ENCODE data around the gene GSTO2.
"Not testable (repeated sequence)": the region's sequence is repeated elsewhere in the genome, so short reads cannot be mapped to it uniquely, and the experiment has no call there.

The GSTO2 gene

GRCh38 chr10:104268713-104269645, at the start of gene GSTO2:
Gene GSTO2, plus strand, starts transcription at chr10:104269184. Its CDS starts 5,732 bp downstream, at chr10:104274916.
- DNase-seq (ENCODE audit: low read depth in 1 of 2, low spot score in 1 of 2), result peak; percentile 94 to 96

- DNase-seq (ENCODE audit: low read depth in 1 of 2, low spot score in 1 of 2), result no peak
These were observed 48.5 kb upstream of the GSTO2 start for GRCh38 chr10:104220522-104220921.

DNA sequence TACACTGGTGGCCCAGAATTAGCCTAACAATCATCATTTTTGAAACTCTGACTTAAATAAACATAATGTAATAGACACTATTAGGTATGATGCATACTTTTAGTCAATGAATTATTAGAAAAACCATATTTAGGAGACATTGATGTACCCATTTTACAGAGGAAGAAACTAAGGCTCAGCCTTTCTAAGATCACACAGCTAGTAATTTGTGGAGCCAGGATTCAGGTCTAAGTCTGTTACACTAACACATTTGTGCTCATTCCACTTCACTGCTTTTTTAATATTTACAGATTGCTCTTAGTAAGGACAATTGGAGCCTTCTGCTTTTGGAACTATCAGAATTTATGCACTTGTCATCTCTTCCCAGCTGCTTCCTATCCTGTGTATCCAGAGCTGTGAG, 45.7 kb upstream of the GSTO2 start:
- no peak for DNase-seq (ENCODE audit: low read depth in 1 of 2, low spot score in 1 of 2)

DNA sequence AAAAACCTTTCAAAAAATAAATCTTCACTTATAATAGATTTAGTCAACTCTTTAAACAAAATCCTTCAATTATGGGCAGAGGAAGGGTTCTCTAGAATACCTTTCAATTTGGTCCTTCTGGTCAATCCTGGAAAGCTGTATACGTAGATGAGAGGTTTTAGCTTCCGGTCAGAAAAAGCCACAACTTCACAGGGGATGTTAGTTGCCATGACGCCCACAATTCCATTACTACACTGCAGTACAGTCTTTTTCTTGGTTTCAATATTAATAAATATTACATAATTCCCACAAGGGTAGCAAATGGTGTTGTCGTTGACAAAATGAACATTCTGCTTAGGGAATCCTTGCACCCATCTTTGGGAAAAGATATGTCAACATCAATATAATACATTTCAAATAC, 38.5 kb upstream of the GSTO2 start:
- DNase-seq (ENCODE audit: low read depth in 1 of 2, low spot score in 1 of 2), result no peak

GRCh38 chr10:104231784-104232612, 37.0 kb upstream of the GSTO2 start, which contains the start of gene CFAP43:
Gene CFAP43, minus strand, starts transcription at chr10:104232364. Its CDS starts 118 bp downstream, at chr10:104232246.
- DNase-seq (ENCODE audit: low read depth in 1 of 2, low spot score in 1 of 2), result peak; percentile 98 to 100

- DNase-seq (ENCODE audit: low read depth in 1 of 2, low spot score in 1 of 2), result no peak
These were observed 36.3 kb upstream of the GSTO2 start for GRCh38 chr10:104232613-104233102.

GRCh38 chr10:104233817-104234216, 35.2 kb upstream of the GSTO2 start:
- no peak for DNase-seq (ENCODE audit: low read depth in 1 of 2, low spot score in 1 of 2)

GRCh38 chr10:104234934-104235333, 34.0 kb upstream of the GSTO2 start:
- DNase-seq (ENCODE audit: low read depth in 1 of 2, low spot score in 1 of 2), result no peak

DNA sequence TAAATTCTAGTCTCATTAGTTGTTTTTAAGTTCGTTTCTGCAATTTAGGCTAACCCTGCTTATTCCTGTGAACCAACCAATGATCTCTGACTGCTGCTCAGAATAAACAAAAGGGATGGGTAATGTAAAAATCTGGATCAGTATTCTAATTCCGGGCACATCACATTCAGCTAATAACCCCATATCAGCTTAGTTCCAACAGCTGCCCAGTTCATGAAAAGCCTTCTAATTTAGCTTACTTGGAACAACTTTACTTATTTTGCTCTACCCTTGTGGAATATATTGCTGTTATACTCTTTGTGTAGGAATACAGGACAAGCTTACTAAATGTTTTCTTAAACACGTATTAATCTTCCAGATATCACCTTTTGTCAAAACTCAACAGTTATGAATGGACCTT, 33.2 kb upstream of the GSTO2 start:
- DNase-seq (ENCODE audit: low read depth in 1 of 2, low spot score in 1 of 2), result no peak

GRCh38 chr10:104240078-104240477, 28.9 kb upstream of the GSTO2 start:
- DNase-seq (ENCODE audit: low read depth in 1 of 2, low spot score in 1 of 2), result no peak

- DNase-seq (ENCODE audit: low read depth in 1 of 2, low spot score in 1 of 2), result no peak
These were observed 26.4 kb upstream of the GSTO2 start for GRCh38 chr10:104242545-104242944.

GRCh38 chr10:104243009-104243408, 26.0 kb upstream of the GSTO2 start:
- DNase-seq (ENCODE audit: low read depth in 1 of 2, low spot score in 1 of 2), result not testable (repeated sequence)

GRCh38 chr10:104243512-104243911, 25.5 kb upstream of the GSTO2 start:
- no peak for DNase-seq (ENCODE audit: low read depth in 1 of 2, low spot score in 1 of 2)

GRCh38 chr10:104245066-104245632, 23.8 kb upstream of the GSTO2 start:
- DNase-seq (ENCODE audit: low read depth in 1 of 2, low spot score in 1 of 2), result no peak

- DNase-seq (ENCODE audit: low read depth in 1 of 2, low spot score in 1 of 2), result no peak
These were observed 22.0 kb upstream of the GSTO2 start for GRCh38 chr10:104246976-104247375.

DNA sequence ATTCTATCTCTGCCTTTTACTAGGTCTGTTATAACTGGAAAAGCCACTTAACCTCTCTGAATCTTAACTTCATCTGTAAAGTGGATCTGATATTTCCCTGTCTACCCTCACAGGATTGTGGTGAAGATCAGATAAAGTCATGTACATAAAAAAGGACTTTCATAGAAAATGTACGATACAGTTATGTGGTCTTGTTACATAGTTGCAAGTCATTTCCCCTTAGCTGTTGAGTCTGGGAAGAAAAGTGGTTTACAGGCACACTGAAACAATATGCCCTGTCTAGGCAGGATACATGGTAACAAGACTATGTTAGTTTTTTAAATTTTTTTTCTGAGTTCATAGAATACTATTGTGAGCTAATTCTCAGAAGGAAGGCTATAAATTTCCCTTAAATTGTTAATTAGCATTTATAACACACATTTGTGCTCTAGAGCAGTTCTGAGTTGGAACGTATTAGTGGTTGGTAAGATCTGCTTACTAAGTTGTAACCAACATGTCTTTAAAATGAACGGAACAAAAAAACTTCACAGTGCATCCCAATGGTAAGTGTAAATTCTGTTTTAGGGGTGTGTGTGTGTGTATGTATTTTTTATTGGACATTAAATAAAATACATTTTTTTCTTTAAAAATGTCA, 21.4 kb upstream of the GSTO2 start:
- DNase-seq (ENCODE audit: low read depth in 1 of 2, low spot score in 1 of 2), result no peak

DNA sequence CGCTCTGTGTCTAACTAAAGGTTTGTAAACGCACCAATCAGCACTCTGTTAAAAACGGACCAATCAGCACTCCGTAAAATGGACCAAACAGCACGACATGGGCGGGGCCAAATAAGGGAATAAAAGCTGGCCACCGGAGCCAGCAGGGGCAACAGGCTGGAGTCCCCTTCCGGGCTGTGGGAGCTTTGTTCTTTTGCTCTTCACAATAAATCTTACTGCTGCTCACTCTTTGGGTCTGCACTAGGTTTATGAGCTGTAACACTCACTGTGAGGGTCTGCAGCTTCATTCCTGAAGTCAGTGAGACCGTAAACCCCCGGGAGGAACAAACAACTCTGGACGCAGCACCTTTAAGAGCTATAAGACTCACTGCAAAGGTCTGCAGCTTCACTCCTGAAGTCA, 20.1 kb upstream of the GSTO2 start:
- DNase-seq (ENCODE audit: low read depth in 1 of 2, low spot score in 1 of 2), result not testable (repeated sequence)

DNA sequence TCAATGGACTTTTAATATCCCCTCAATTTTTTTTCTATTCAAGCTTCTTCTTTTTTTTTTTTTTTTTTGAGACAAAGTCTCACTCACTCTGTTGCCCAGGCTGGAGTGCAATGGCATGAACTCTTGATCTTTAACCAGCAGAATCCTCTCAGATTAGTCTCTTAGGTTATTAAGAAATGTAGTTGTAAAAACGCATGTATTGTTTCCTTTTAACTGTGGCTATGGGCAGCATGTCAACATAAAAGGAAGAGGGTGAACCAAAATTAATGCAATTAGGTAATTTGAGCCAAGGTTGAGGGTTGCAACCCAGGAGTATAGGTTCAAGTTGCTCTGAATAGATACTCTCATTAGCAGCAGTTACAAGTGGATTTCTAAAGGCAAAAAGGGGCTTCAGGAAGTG, 18.6 kb upstream of the GSTO2 start:
- no peak for DNase-seq (ENCODE audit: low read depth in 1 of 2, low spot score in 1 of 2)

DNA sequence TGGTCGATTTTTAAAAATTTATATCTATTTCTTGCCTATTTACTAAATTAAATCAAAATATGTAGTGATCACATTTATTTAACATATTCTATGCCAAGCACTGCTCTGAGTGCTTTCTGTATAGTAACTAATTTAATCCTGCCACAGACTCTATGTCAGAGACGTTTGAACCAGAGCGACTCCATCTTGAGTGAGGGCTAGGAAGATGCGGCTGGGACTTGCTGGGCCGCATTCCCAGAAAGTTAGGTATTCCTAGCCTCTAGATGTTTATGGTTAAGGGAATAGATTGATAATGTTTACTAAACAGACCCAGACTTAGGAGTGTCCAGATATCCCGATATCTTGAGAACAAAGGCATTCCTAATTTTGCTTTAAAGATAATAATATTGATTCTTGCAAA, 17.5 kb upstream of the GSTO2 start:
- DNase-seq (ENCODE audit: low read depth in 1 of 2, low spot score in 1 of 2), result no peak

GRCh38 chr10:104252368-104252767, 16.6 kb upstream of the GSTO2 start:
- no peak for DNase-seq (ENCODE audit: low read depth in 1 of 2, low spot score in 1 of 2)

GRCh38 chr10:104253106-104253505, 15.9 kb upstream of the GSTO2 start:
- no peak for DNase-seq (ENCODE audit: low read depth in 1 of 2, low spot score in 1 of 2)
